ENCODE measurements around the gene TMOD3. TPM values are rescaled to one million over a fixed set of nuclear protein-coding genes. Genes with fewer than 3 reads are reported as not detected.

TMOD3 gene
- total and polyA plus RNA-seq, 2 of the 8 experiments (the other 6 are each of a cell fraction or from before 2014, with no cell fraction given): 3.9 to 29.0 TPM

GRCh38 chr15:51837792-51838251 lies 8.4 kb downstream of the TMOD3 start:
- no peak overlapping the region for H3K4ac ChIP-seq (replicated peaks; ENCODE audit: insufficient read length, low read depth, low read length)
- H3K27ac ChIP-seq (ENCODE audit: low read depth, low read length): no peak overlapping the region
- peaks cover 9% of the 10 kb centered on the region; the same call in 1 of the 2 replicates for H3K79me1 ChIP-seq (ENCODE audit: low read depth, low read length)
- H3K14ac ChIP-seq (ENCODE audit: insufficient read length): no peak overlapping the region
- no peak overlapping the region for H2BK12ac ChIP-seq (ENCODE audit: low read depth, low read length)
- no peak overlapping the region for H4K8ac ChIP-seq (ENCODE audit: extremely low read depth, insufficient read depth, low read length)
- H3K56ac ChIP-seq (replicated peaks; ENCODE audit: insufficient read length, low read depth, low read length): no peak overlapping the region
- peaks cover 0 to 6% of the 10 kb centered on the region in 2 experiments for H4K20me1 ChIP-seq (replicated peaks in 1 of 2; ENCODE audit: control insufficient read depth in 1 of 2, insufficient read depth in 2 of 2, low read length in 2 of 2)
- no peaks in the 10 kb centered on the region for H3K23me2 ChIP-seq (ENCODE audit: low read depth, low read length)
- H4K91ac ChIP-seq (replicated peaks; ENCODE audit: insufficient read length, low read length): no peak overlapping the region
- H3K18ac ChIP-seq (ENCODE audit: extremely low read depth, low read length): no peak overlapping the region
- no peaks in the 10 kb centered on the region for H3K36me3 ChIP-seq (ENCODE audit: control insufficient read depth in 2 of 4, insufficient read depth in 4 of 4, low read length in 3 of 4)
- H3K4me3 ChIP-seq (ENCODE audit: extremely low read depth in 1 of 4, insufficient read depth in 2 of 4, low read depth in 3 of 4, low read length in 4 of 4): no peak overlapping the region
- no peak overlapping the region for H3K9ac ChIP-seq (replicated peaks in 1 of 4; ENCODE audit: extremely low read depth in 1 of 4, low read depth in 3 of 4, low read length in 3 of 4)
- no peak overlapping the region for H3K23ac ChIP-seq (ENCODE audit: insufficient read length)
- H4K5ac ChIP-seq (ENCODE audit: insufficient read length, low read depth, low read length): no peak overlapping the region
- POLR2A ChIA-PET (ENCODE audit: partially characterized antibody): no interaction called here
- H2BK15ac ChIP-seq (ENCODE audit: low read length): no peak overlapping the region
- WGBS, 2 experiments (ENCODE audit: extremely low coverage in 1 of 2, insufficient coverage in 1 of 2, insufficient read length in 1 of 2, insufficient replicate concordance in 2 of 2, low coverage in 1 of 2, low lambda C conversion rate in 2 of 2, missing lambda C conversion rate in 1 of 2): 65% methylated on average over 4 of the region's 4 CpGs; no CpG with 5 or more reads in 1 of the 2 experiments
- no peak overlapping the region for H2BK120ac ChIP-seq (replicated peaks; ENCODE audit: low read depth, low read length)
- FAIRE-seq: no peak
- DNase-seq (ENCODE audit: low read depth in 1 of 2, low spot score in 2 of 2): no peak
- H3K4me1 ChIP-seq (replicated peaks in 1 of 4; ENCODE audit: control insufficient read depth in 3 of 4, insufficient read depth in 4 of 4, low read length in 3 of 4): peaks cover 0 to 5% (median 2%) of the 10 kb centered on the region in 4 experiments; a peak in 3 of 7 replicates
- H2AK5ac ChIP-seq (ENCODE audit: low read depth, low read length): no peak overlapping the region; the same call in 1 of the 2 replicates
- H2AFZ ChIP-seq (ENCODE audit: low read length): no peak overlapping the region
- no peaks in the 10 kb centered on the region for H3K27me3 ChIP-seq (replicated peaks in 1 of 4; ENCODE audit: control insufficient read depth in 3 of 4, extremely low read depth in 1 of 4, insufficient read depth in 3 of 4, low read length in 3 of 4)
- no peak overlapping the region for H2BK5ac ChIP-seq (ENCODE audit: low read depth, low read length)
- H2BK20ac ChIP-seq (ENCODE audit: low read length): no peak overlapping the region
- H3K4me2 ChIP-seq (ENCODE audit: insufficient read depth in 1 of 2, low read depth in 2 of 2, low read length in 2 of 2): no peak overlapping the region; a peak in 1 of 4 replicates
- CTCF ChIA-PET (ENCODE audit: partially characterized antibody): interaction anchor here (1.6 to 2.5 kb wide), 2 partner anchors 12 to 51 kb away, joined by 6 to 7 read pairs; no protein-coding TSS in a partner anchor
- peaks cover 0 to 74% of the 10 kb centered on the region in 2 experiments; a peak in 3 of 4 replicates for H3K79me2 ChIP-seq (ENCODE audit: control insufficient read depth in 1 of 2, insufficient read depth in 2 of 2, low read length in 2 of 2)
- H3K9me3 ChIP-seq (ENCODE audit: insufficient read depth in 2 of 2, low read depth in 1 of 2, low read length in 1 of 2): no peaks in the 10 kb centered on the region
- TF ChIP-seq NANOG (IDR thresholded peaks at IDR 0.05; ENCODE audit: insufficient read depth, low read depth, low read length, poor library complexity, severe bottlenecking) (no peak), BCL11A (IDR thresholded peaks at IDR 0.05; ENCODE audit: low read depth in 2 of 2, low read length in 2 of 2) (no peak), PHF8 (conservative IDR thresholded peaks at IDR 0.05; ENCODE audit: low read depth, low read length) (no peak), TEAD4 (IDR thresholded peaks at IDR 0.05; ENCODE audit: low read depth, low read length) (no peak), SAP30 (IDR thresholded peaks at IDR 0.05; ENCODE audit: insufficient read depth, insufficient replicate concordance, low read length) (no peak)
